ENCODE measurements around the gene KRTAP2-4.

DNA sequence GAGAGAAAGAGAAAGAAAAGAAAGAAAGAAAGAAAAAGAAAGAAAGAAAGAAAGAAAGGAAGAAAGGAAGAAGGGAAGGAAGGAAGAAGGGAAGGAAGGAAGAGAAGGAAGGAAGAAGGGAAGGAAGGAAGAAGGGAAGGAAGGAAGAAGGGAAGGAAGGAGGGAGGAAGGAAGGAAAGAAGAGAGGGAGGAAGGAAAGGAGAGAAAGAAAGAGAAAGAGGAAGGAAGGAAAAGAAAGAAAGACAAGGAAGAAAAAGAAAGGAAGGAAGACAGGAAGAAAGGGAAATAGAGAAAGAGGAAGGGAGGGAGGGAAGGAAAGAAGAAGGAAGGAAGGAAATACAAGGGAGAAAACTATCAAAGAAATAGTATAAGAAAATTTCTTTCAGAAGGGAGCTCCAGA lies 11.1 kb upstream of the KRTAP2-4 start:
- TF ChIP-seq, protein P1, sequence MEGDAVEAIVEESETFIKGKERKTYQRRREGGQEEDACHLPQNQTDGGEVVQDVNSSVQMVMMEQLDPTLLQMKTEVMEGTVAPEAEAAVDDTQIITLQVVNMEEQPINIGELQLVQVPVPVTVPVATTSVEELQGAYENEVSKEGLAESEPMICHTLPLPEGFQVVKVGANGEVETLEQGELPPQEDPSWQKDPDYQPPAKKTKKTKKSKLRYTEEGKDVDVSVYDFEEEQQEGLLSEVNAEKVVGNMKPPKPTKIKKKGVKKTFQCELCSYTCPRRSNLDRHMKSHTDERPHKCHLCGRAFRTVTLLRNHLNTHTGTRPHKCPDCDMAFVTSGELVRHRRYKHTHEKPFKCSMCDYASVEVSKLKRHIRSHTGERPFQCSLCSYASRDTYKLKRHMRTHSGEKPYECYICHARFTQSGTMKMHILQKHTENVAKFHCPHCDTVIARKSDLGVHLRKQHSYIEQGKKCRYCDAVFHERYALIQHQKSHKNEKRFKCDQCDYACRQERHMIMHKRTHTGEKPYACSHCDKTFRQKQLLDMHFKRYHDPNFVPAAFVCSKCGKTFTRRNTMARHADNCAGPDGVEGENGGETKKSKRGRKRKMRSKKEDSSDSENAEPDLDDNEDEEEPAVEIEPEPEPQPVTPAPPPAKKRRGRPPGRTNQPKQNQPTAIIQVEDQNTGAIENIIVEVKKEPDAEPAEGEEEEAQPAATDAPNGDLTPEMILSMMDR (IDR thresholded peaks at IDR 0.05), result no peak
- no peak for TF ChIP-seq REST (IDR thresholded peaks at IDR 0.05; ENCODE audit: insufficient read depth in 1 of 2, low read depth in 2 of 2, low read length in 1 of 2)
